Choroid plexus epithelial cell (primary cell): ENCODE data around the gene CBLN4.

Experiments used
- DNase-seq: peaks from one replicate; pipeline ENCODE4 v3.0.0-alpha.2; 2010; ENCODE audit warnings: low read depth
- H3K4me3 ChIP-seq: 2 replicates; pipeline ENCODE4 v1.5.1; 2011; ENCODE audit warnings: low read depth, mild to moderate bottlenecking, control low read depth, low read length, moderate library complexity
- TF ChIP-seq, protein P1 (sequence below): conservative IDR thresholded peaks from 2 replicates; pipeline ENCODE4 v1.5.1; 2011; ENCODE audit warnings: low read depth, mild to moderate bottlenecking, control low read depth, inconsistent platforms, low read length, moderate library complexity

The CBLN4 gene

DNA sequence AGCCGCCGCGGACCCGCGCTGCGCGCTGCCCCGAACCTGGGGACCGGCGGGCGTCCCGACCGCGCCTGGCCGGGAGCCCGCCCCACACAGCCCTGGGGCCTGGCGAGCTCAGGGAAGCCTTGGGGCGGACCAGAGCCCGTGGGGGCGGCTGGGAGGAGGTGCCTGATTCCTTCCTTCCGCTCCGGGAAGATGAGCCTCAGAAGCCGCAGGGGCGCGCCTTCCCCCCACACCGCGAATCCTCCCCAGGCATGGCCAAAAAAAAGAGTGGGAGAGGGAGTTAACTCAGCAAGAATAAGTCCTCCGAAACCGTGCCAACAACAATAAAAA lies at the start of gene CBLN4:
TSS of gene CBLN4 (minus strand) at position 131 of the 327 bp plus-strand sequence. CDS start 1,348 bp downstream, outside the sequence.
- H3K4me3 ChIP-seq: no peak within 1 kb of the TSS
- TF ChIP-seq, protein P1, sequence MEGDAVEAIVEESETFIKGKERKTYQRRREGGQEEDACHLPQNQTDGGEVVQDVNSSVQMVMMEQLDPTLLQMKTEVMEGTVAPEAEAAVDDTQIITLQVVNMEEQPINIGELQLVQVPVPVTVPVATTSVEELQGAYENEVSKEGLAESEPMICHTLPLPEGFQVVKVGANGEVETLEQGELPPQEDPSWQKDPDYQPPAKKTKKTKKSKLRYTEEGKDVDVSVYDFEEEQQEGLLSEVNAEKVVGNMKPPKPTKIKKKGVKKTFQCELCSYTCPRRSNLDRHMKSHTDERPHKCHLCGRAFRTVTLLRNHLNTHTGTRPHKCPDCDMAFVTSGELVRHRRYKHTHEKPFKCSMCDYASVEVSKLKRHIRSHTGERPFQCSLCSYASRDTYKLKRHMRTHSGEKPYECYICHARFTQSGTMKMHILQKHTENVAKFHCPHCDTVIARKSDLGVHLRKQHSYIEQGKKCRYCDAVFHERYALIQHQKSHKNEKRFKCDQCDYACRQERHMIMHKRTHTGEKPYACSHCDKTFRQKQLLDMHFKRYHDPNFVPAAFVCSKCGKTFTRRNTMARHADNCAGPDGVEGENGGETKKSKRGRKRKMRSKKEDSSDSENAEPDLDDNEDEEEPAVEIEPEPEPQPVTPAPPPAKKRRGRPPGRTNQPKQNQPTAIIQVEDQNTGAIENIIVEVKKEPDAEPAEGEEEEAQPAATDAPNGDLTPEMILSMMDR: no peak
- no peak for DNase-seq

GRCh38 chr20:56043227-56043626 lies 37.9 kb upstream of the CBLN4 start:
- no peak for DNase-seq
- TF ChIP-seq, protein P1: no peak

GRCh38 chr20:56032251-56032650 lies 26.9 kb upstream of the CBLN4 start:
- DNase-seq: peak; percentile 13
- no peak overlapping the region for H3K4me3 ChIP-seq
- TF ChIP-seq, protein P1: no peak

More at GRCh38 chr20:56043227-56043626, 37.9 kb upstream of the CBLN4 start:
- H3K4me3 ChIP-seq: no peak overlapping the region

- DNase-seq: no peak
Observed at GRCh38 chr20:56018716-56019115, 13.4 kb upstream of the CBLN4 start.

GRCh38 chr20:56018194-56018593 lies 12.9 kb upstream of the CBLN4 start:
- TF ChIP-seq, protein P1: no peak
- no peak overlapping the region for H3K4me3 ChIP-seq
- DNase-seq: no peak

More at GRCh38 chr20:56018716-56019115, 13.4 kb upstream of the CBLN4 start:
- H3K4me3 ChIP-seq: no peak overlapping the region
- TF ChIP-seq, protein P1: no peak

DNA sequence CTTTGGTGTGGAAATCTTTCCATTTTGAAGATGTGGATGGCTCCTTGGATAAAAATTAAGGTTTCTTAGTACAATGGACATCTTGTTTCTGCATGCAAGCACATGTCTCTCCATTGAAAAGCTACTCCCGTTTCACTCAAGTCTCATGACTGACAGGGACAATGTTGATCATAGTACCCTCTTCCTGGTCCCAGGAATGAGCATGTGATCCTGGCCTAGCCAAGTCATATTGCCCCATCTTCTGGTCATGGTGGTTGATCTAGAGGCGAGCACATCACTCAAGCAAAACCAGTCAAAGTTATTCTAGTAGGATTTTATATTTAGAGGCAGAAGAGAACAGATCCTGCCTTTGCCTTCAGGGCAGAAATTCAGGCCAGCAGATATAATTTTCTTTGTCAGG lies 12.2 kb upstream of the CBLN4 start:
- TF ChIP-seq, protein P1: no peak
- no peak overlapping the region for H3K4me3 ChIP-seq
- no peak for DNase-seq

DNA sequence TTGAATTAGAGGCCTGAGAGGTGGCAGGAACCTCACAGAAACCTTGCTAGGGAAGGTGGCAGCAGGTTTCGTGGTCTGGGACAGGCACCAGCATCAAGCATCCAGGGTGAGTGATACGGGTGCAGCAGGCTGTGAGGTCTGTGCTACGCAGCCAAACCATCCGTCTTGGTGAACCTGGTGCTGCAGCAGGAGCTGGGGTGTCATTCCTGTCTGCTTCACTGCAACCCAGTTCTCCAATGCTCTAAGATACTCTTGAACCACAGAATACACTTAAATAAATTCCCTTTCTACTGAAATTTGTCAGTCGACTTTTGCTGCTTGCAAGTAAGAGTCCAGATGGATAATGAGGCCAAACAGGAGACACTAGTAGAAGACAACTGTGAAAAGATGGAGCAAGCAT lies 9.7 kb upstream of the CBLN4 start:
- DNase-seq: no peak
- TF ChIP-seq, protein P1: no peak
- no peak overlapping the region for H3K4me3 ChIP-seq
